HG02759 (cell line): Measurements from ENCODE around the gene JAK3.
"Not testable (repeated sequence)": the region's sequence is repeated elsewhere in the genome, so short reads cannot be mapped to it uniquely, and the experiment has no call there.

Source experiments
- ATAC-seq: cut with Tn5 transposase; IDR thresholded peaks from one replicate; pipeline ENCODE4 v1.9.1; 2021; ENCODE audit warnings: mild to moderate bottlenecking, moderate library complexity; ENCODE audit not compliant: unreplicated experiment

The JAK3 gene

DNA sequence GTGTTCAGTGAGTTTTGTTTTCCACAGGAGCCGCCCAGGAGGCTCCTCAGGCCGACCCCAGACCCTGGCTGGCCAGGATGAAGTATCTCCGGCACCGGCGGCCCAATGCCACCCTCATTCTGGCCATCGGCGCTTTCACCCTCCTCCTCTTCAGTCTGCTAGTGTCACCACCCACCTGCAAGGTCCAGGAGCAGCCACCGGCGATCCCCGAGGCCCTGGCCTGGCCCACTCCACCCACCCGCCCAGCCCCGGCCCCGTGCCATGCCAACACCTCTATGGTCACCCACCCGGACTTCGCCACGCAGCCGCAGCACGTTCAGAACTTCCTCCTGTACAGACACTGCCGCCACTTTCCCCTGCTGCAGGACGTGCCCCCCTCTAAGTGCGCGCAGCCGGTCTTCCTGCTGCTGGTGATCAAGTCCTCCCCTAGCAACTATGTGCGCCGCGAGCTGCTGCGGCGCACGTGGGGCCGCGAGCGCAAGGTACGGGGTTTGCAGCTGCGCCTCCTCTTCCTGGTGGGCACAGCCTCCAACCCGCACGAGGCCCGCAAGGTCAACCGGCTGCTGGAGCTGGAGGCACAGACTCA lies 40.0 kb downstream of the JAK3 start:
- ATAC-seq, result no peak

DNA sequence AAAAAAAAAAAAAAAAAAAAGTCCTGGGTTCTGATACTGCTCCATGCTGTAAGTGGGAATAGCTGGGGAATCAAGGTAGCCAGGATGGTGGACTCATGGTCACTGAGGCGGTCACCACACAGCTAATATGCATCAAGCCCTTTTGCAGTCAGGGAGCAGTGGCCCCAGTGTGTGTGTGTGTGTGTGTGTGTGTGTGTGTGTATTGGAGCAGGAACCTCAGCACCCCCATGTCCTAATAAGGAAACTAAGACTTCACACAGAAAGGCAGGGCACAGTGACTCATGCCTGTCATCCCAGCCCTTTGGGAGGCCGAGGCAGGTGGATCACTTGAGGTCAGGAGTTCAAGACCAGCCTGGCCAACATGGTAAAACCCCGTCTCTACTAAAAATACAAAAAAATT lies 40.8 kb downstream of the JAK3 start:
- ATAC-seq, result no peak

DNA sequence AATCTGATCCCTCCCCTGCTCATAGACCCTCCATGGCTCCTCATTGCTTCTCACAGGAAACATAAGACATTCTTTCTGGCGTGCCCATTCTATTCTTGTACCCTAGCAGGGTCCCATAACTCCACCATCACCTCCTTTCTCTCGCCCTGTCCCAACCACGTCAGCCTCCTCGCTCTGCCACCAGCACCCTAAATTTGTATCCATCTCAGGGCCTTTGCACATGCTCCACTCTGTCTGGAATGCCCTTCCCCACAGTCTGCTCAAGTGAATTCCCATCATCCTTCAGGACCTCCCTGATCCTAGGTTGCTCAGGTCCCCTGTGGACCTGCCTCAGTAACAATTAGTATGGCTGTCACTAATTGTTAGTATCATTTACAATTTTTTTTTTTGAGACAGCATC lies 42.4 kb downstream of the JAK3 start:
- ATAC-seq, result no peak

DNA sequence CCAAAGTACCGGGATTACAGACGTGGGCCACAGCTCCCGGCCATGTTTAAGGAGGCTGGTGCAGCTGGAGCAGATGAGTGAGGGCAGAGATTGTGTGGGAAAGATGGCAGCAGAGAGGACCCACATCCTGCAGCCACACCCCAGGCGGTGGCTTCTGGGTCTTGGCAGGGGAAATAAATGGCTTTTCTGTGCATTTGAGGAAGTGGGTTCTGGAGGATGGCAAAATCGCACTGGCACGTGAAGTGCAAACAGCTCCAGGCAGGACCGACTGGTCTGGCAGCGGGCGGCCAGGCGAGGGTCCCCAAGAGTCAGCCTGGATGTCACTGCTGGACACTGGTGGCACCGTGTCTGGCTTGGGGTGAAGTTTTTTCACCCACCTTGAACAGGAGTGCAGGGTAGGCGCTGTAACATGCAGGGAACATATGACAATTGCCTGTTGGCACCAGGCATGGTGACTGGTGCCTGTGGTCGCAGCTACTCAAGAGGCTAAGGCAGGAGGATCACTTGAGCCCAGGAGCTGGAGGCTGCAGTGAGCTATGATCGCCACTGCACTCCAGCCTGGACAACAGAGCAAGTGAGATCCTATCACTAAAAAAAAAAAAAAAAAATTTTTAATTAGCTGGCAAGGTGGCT lies 44.4 kb downstream of the JAK3 start:
- no peak for ATAC-seq

DNA sequence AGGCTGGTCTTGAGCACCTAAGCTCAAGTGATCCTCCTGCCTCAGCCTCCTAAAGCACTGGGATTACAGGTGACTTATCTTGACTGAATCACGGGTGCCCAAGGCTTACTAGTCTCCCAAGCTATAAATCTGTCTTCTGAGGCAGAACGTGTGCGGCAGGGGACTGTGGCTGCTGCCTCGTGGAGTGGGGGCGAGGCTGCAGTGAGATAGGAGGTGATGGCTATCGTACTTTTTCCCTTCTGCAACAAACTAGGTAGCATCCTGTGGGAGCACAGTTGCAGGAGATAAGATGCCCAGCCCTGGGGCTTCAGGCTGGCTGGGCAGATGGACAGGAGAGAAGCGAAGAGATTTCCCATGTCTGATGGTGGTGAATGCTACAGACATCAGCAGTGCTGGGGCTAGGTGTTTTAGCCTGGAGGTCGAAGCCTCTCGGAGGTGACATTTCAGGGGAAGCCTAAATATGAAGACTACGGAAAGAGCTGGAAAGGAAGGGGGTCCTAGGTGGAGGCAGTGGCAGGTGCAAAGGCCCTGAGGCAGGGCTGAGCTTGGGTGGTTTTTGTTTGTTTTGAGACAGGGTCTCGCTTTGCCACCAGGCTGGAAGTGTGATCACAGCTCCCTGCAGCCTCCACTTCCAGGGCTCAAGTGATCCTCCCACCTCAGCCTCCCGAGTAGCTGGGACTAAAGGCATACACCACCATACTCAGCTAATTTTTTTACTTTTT lies 45.5 kb downstream of the JAK3 start:
- no peak for ATAC-seq

DNA sequence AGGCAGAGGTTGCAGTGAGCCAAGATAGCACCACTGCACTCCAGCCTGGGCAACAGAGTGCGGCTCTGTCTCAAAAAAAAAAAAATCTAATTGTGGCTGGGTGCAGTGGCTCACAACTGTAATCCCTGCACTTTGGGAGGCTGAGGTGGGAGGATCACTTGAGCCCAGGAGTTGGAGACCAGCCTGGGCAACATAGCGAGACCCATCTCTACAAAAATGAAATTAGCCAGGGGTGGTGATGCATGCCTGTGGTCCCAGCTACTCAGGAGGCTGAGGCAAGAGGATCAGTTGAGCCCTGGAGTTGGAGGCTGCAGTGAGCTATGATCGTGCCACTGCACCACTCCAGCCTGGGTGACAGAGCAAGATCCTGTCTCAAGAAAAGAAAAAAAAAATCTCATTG lies 49.2 kb downstream of the JAK3 start:
- ATAC-seq, result not testable (repeated sequence)

DNA sequence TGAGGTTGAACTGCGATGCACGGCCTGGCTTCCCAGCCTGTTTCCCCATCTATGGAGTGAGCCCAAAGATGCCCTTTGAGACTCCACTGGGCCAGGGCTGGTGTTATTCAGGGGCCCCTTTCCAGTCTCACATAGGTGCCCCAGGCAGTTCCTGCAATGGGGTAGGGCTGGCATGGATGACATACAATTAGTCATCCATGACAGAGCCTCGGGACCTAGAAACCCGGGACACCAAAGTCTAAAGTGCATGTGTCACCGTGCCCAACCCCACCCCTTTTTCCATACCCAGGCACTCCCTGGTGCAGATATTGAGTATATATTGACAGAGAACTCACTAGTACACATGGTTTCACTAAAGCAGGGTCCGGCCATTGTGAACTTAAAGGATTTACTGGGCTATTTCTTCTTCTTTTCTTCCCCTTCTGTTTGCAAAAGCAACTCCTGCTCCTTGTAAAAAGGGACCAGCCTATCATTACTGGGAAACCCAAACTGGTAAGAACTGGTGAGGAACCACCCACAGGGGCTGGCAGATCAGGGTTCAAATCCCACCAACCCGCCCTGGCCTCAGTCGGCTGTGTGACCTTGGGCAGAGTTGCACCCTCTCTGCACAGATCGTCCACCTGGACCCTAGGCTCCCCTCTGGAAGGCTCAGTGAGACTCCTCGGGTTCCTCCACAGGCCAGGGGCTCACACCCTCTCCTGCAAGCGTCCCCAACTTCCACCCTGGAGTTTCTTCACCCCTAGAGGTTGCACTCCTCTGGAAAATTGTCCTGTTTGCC lies 50.2 kb downstream of the JAK3 start:
- ATAC-seq, result no peak

DNA sequence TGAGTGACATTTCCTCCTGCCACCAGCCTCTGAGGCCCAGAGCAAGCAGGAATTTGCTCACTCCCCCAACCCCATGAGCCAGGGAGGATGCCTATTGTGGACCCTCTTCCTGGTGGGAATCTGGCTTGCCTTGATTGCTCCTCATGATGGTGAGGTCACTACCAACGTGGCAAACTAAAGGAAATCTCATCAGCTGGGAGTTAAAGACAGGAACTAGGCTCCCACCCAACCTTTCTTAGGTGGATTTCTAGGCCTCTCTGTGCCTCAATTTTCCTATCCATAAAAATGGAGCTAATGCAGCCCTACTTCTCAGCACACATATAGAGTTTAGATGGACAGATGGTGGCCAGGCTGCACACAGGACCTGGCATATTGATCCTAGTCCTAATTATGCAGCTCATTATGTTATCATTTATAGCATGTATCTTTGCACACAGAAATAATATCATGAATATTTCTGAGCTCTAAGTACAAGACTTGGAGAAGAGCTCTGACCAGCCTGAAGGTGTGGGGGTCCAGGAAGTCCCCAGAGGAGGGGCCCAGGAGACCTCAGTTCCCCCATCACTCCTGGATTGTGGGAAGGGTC lies 50.9 kb downstream of the JAK3 start:
- ATAC-seq, result no peak

DNA sequence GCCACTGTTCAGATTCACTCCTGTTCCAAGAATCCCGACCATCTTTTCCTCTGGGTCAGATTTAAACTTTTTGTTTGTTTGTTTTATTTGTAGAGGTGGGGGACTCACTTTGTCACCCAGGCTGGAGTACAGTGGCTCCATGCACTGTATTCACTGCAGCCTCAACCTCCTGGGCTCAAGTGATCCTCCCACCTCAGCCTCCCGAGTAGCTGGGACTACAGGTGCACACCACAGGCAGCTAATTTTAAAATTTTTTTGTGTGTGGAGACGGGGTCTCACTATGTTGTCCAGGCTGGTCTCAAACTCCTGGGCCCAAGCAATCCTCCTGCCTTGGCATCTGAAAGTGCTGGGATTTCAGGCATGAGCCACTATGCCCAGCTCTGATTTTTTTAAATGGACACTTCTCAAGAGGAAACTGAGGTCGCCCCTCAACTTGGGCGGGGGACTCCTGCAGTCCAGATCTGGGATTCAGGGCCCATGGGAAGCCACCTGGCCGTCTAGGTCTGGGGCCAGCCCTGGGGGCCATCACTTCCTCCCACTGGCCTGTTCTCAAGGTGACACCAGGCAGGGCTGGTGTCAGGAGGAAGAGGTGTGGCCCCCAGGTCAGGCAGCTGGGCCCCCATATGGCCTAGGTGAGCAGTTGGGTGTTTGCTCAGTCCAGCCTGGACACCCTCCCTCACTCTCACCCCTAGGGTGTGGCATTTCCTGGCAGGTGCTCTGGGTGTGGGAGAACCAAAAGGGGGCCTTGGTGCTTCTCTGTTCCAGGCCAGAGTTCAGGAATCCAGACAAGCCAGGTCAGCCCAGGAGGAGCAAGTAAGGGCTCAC lies 51.6 kb downstream of the JAK3 start:
- no peak for ATAC-seq

DNA sequence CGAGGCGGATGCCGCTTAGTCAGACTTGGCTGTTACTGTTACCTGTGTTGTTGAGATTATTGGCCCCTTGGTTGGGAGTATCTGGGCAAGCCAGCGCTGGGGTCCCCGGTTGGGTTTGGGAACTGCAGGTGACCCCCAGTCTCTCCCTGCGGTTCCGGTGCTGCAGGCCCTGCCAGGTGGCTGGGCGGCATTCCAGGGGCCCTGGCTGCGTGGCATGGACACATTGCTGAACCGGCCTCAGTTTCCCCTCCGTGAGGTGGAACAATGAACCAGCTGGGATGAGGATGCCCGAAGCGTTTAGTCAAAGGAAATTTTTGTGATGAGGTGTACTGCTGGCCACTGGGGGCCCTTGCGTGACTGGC lies 52.3 kb downstream of the JAK3 start:
- ATAC-seq, result no peak

DNA sequence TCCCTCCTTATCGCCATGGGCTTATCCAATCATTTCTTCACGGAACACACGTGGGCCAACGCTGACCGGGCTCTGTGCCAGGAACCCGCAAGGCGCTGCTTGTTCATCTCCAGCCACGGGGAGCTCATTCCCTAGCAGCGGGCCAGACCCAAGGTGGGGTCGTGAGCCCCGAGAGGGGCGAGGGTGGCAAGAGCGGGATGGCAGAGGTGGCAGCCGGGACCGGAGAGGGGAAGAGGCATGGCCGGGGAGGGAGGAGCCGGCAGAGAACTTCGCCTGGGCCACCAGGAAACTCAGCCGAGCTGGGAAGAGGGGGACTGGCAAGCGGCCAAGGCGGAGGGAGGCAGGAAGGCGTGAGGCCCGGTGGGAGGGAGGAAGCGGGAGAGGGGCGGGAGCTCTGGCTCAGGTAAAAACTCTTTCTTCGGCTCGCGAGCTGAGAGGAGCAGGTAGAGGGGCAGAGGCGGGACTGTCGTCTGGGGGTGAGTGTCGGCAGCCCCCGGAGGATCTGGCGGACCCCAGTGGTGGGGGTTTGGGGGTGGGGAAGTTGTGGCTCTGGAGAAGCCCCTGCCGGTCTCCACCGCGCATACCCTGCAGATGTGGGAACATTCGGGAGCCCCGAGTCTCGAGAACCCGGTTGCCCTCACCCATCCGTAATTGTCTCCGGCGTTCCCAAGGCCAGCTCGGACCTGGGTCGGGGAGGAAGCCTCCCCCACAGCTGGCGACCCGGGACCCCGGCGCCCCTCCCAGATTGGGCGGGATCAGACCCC lies 52.9 kb downstream of the JAK3 start, which contains the start of gene B3GNT3:
Gene B3GNT3, plus strand, starts transcription at position 408 of the 764 bp plus-strand sequence. CDS start 12,670 bp downstream, outside the sequence.
- no peak for ATAC-seq

DNA sequence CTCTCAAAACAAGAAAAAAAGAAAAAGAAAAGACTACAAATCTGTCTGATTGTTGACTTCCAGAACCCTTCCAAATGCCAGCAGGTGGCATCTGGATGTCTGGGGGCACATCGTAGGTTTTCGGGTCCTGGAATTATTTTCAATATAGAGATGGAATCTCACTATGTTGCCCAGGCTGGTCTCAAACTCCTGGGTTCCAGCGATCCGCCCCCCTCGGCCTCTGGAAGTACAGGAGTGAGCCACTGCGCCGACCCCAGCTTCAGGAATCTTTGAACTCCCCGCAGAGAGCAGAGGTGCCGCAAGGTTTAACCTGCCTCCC lies 53.4 kb downstream of the JAK3 start:
- no peak for ATAC-seq

DNA sequence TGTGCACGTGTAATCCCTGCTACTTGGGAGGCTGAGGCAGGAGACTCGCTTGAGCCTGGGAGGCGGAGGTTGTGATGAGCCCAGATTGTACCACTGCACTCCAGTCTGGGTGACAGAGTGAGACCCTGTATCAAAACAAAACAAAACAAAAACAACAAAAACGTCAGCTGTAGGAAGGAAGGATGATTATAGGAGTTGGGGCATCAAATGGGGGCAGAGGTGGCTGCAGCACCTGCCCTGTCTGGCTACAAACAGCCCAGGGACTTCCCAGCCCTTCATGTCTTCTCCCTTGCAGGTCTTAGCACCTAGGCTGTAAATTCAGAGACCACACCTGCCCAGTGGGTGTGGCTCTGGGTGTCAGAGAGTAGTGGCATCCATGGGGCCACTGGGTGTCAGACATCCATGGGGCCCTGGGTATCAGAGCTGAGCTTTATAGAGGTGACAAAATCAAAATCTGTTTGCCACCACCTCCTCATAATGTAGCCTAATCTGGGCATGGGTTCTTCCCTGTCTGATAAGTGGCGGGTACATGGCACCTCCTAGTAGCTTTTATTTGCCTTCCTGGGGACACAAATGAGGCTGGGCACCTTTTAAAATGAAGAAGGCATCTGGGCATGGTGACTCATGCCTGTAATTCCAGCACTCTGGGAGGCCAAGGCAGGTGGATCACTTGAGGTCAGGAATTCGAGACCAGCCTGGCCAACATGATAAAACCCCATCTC lies 57.6 kb downstream of the JAK3 start:
- no peak for ATAC-seq

DNA sequence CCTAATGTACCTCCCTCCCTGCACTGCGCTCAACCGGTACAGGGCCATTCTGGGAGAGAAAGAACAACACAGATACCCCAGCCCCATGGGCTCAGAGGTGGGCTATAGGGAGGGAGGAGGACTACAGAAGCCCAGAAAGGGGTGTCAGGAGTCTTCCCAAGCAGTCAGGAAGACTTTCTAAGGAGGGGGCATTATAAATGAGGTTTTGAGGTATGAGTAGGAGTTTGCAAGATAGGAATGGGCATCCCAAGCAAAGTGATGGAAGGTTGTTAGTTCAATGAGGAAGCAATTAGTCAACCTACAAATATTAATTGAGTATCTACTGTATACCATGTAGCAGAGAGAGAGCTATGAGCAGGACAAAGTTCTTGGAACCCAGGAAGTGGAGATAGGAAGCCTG lies 59.1 kb downstream of the JAK3 start:
- no peak for ATAC-seq

DNA sequence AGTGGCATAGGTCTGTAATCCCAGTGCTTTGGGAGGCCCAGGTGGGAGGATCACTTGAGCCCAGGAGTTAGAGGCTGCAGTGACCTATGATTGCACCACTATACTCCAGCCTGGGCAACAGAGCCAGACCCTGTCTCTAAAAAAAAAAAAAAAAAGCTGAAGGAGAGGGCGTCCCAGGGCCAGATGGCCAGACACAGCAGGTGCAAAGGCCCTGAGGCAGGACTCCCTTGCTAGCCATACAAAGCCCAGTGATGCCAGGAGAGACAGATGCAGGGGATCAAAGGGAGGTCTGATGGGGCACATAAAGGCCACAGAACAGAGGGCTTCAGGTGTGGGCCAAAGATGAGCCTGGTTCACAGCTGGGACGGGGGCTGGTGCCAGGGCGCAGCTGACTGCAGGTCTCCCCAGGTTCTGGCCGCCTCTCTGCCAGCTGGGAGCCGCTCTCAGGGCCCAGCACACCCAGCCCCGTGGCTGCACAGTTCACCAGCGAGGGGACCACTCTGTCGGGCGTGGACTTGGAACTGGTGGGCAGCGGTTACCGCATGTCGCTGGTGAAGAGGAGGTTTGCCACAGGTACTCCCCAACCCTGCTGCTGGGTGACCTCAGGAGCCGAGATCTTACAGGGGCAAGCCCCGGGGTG lies 60.4 kb downstream of the JAK3 start:
- ATAC-seq, result no peak

DNA sequence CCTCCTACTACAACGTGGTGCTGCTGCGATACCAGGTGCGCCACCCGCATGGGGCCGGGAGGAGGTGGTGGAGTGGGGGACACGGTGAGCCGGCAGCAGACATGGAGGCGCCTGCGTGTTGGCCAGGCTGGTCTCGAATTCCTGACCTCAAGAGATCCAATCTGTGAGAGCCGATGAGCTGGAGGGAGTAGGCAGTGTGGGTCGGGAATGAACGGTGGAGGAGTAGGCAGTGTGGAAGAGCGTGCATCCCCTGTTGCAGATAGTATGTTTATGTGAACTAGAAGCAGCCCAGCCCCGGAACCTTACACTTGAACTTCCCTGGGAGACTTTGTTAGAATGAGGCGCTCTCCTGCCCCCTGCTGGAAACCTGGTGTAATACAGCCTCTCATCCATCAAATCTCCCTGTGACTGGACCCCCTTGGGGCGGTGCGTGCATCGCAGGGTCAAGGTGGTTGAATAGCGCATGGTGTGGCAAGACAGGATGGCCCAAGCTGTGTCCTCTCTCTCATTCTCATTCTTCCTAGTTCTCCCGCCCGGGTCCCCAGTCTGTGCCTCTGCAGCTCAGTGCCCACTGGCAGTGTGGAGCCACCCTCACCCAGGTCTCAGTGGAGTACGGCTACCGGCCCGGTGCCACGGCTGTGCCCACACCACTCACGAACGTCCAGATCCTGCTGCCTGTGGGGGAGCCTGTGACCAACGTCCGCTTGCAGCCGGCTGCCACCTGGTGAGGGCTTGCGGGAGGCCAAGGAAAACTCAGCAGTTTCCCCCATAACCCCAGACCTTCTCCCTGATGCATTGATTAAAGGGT lies 63.4 kb downstream of the JAK3 start:
- no peak for ATAC-seq

DNA sequence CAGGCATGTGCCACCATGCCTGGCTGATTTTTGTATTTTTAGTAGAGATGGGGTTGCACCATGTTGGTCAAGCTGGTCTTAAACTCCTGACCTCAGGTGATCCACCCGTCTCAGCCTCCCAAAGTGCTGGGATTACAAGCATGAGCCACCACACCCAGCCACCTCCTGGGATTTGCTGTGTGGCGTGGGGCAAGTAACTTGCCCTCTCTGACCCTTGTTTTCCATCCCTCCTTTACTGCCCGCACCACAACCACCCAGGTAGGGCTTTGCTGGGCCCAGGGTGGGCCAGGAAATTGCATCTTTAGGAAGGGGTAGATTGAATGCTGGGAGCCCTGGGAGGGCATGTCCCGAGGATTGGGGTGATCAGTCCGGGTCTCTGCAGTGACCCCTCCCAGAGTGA lies 64.1 kb downstream of the JAK3 start:
- ATAC-seq, result not testable (repeated sequence)

DNA sequence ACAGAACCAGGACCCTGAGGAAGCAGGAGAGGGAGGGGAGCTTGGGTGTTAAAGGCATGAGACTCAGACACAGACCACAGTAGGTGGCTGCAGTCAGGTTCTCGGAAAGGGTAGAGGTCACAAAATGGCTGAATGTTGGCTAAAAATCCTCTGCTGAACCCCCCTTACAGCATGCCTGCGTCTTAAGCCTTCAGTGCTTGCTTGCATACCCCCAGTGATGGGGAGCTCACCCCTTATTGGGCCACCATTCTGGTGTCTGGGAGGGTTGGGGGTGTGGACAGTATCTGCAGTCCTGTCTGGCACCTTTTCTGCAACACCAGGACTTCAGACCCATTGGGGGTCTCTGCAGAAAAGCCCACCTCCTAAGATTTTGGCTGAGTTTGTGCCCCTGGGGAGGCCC lies 67.0 kb downstream of the JAK3 start:
- ATAC-seq, result no peak
